HAP-1 (cell line): ENCODE data around the gene ALK.

ENCODE experiments used
- DNase-seq, 2 experiments: peaks; one replicate each; pipeline ENCODE4 v3.0.0-alpha.2; 2016 to 2020; ENCODE audit warnings: low spot score in 2 of 2
- H3K27me3 ChIP-seq: fragments of 250-450 bp; sonication (Bioruptor Pico); 2 replicates; pipeline ENCODE4 v1.5.1; 2020; ENCODE audit warnings: low read depth, mild to moderate bottlenecking, moderate library complexity
- H3K36me3 ChIP-seq: fragments of 250-450 bp; sonication (Bioruptor Pico); replicated peaks from 2 replicates; pipeline ENCODE4 v1.5.1; 2020; ENCODE audit warnings: mild to moderate bottlenecking
- H3K4me1 ChIP-seq: fragments of 250-450 bp; sonication (Bioruptor Pico); 2 replicates; pipeline ENCODE4 v1.5.1; 2020; ENCODE audit warnings: mild to moderate bottlenecking
- H3K4me3 ChIP-seq: fragments of 250-450 bp; sonication (Bioruptor Pico); 2 replicates; pipeline ENCODE4 v1.5.1; 2020; ENCODE audit warnings: mild to moderate bottlenecking, moderate library complexity
- H3K9me3 ChIP-seq: fragments of 250-450 bp; sonication (Bioruptor Pico); 2 replicates; pipeline ENCODE4 v1.5.1; 2020; ENCODE audit warnings: mild to moderate bottlenecking, moderate library complexity
- in situ Hi-C: fragments of 300-500 bp; cut with MboI; formaldehyde crosslinking; loops from 3 replicates; pipeline ENCODE4 v1.14.3; 2020; ENCODE audit warnings: low sequenced_read_pairs, inconsistent platforms, mixed read lengths

The ALK gene

DNA sequence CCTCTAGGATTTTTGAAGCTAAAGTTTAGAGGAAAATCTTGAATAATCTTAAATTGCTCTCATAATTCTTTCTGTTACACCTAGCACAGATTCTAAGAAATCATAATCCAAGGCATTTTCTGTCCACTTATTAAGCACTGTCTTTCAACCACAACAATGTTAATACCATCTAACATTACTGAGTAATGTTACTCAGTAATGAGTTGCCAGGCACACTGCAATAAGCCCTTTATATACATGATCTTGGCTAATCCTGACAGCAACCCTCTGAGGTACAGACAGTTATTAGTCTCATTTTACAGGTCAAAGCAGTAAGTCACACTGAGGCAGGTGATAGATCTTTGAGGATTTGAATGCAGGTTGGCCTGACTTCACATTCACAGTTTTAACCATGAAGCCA is 291.9 kb downstream of the ALK start:
- DNase-seq, result no peak
- Histone ChIP-seq H3K9me3 (no peaks in the 10 kb centered on the region), H3K4me1 (no peaks in the 10 kb centered on the region), H3K36me3 (no peaks in the 10 kb centered on the region), H3K27me3 (peaks cover 10% of the 10 kb centered on the region), H3K4me3 (no peak overlapping the region)
- in situ Hi-C loops, result no loop called here

DNA sequence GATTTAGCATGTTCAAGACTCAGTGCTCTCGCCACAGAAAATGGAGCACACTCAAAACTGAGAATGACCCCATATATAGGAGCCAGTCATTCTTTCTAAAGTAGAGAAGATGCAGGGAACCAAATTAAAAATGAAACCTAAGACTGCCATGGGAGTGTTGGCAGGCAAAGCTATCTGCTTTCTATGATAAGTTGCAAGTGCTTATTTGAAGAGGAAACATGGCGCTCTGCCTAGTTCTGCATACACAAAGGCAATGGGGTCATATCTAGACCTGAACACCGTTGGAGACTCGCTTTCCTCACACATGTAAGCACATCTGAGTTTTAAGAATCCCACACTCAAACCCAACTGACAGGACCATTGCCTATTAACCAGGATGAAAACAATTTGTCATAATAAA is 292.5 kb downstream of the ALK start:
- Histone ChIP-seq H3K27me3 (peaks cover 10% of the 10 kb centered on the region), H3K36me3 (no peaks in the 10 kb centered on the region), H3K4me3 (no peak overlapping the region), H3K4me1 (no peaks in the 10 kb centered on the region), H3K9me3 (no peaks in the 10 kb centered on the region)
- in situ Hi-C loops, result no loop called here
- no peak for DNase-seq

DNA sequence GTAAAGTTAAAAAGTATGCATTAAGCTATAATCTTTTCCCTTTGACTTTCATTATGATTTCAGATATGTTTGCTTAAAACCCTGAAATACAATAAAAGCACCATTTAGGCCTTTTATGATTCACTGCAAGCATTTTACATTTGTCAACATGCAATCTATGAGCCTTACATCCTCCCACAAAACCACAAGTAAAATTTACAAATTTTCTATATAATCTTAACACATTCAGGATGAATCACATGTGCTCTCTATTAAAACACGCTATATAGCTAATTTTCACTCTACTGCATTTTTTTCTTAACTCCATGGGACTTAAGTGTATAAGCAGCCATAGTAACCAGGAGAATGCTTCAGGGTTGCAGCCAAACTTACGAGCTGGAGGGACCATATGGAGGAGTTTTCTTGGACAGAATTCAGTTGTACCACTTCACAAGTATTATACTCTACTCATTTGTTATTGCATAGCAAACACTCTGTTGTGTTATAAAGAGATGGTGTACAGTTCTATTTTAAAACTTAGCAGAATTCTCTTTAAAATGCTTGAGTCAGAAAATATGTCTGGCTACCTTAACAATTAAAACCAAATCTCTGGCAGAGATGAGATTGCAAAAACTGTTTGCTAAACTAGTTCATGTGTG is 293.2 kb downstream of the ALK start:
- H3K4me3 ChIP-seq, result no peak overlapping the region
- no peaks in the 10 kb centered on the region for H3K36me3 ChIP-seq
- H3K9me3 ChIP-seq, result no peaks in the 10 kb centered on the region
- no peaks in the 10 kb centered on the region for H3K4me1 ChIP-seq
- in situ Hi-C loops, result no loop called here
- no peak for DNase-seq
- H3K27me3 ChIP-seq, result peaks cover 10% of the 10 kb centered on the region

DNA sequence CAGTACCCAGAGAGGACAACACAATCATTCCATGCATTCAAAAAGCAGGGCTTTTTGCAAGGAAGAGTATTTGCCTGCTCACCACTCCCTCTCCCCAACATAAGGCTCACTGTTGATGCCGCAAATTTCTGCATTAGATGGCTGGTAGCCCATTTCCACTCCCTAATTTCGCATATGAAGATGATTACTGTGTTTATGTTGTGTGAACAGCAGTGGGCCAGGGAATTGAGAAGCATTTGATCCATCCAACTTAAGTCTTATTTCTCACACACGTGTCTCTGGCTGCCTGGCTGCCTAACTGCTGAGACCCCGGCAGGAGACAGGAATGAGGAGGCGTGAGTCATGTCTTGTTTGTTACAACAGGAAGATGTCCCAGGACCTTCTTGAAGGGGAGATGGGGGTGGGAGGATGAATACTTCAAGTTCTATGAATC is 294.1 kb downstream of the ALK start:
- Histone ChIP-seq H3K36me3 (no peaks in the 10 kb centered on the region), H3K27me3 (peaks cover 10% of the 10 kb centered on the region), H3K9me3 (no peaks in the 10 kb centered on the region), H3K4me1 (no peaks in the 10 kb centered on the region), H3K4me3 (no peak overlapping the region)
- in situ Hi-C loops, result no loop called here
- DNase-seq, result no peak

DNA sequence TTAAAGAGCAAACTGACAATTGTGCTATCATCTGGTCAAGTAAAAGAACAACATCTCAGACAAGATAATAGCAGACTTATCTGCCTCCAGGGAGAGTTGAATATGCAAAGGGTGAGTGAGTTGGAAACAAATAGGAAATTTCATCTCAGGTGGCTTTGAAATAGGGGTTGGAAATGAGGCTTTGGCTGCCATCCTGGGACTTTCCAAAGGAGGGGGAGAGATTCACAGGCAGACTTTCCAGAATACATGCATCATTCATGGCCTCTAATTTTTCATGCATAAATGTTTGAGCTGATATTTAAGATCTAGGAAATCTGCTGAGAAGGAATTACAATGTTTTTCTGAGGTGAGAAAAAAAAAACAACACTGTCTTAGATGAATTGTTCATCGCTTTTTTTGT is 300.5 kb downstream of the ALK start:
- no peak overlapping the region for H3K4me3 ChIP-seq
- no peaks in the 10 kb centered on the region for H3K27me3 ChIP-seq
- no peaks in the 10 kb centered on the region for H3K9me3 ChIP-seq
- in situ Hi-C loops, result no loop called here
- no peak for DNase-seq
- no peaks in the 10 kb centered on the region for H3K4me1 ChIP-seq
- H3K36me3 ChIP-seq, result no peaks in the 10 kb centered on the region

DNA sequence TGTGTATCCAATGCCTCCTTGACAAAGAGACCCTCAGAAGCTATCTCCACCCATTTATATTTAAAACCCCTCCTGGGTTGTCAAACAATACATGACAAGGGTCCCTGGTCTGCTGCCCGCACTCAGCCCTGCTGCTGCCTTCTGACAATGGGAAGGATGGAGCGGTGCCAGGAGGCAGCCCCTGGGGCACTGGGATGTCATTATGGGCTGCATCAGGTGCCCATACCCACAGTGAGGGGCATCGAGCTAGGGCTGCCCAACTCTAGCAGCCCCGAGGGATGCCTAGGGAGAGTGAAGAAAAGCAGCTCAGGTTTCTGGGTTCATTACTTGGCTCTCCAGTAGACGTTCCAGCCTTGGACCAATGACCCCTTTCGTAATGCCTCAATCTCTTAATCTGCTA is 301.7 kb downstream of the ALK start:
- no peaks in the 10 kb centered on the region for H3K9me3 ChIP-seq
- DNase-seq, result no peak
- H3K4me3 ChIP-seq, result no peak overlapping the region
- H3K4me1 ChIP-seq, result no peaks in the 10 kb centered on the region
- in situ Hi-C loops, result no loop called here
- no peaks in the 10 kb centered on the region for H3K27me3 ChIP-seq
- H3K36me3 ChIP-seq, result no peaks in the 10 kb centered on the region

DNA sequence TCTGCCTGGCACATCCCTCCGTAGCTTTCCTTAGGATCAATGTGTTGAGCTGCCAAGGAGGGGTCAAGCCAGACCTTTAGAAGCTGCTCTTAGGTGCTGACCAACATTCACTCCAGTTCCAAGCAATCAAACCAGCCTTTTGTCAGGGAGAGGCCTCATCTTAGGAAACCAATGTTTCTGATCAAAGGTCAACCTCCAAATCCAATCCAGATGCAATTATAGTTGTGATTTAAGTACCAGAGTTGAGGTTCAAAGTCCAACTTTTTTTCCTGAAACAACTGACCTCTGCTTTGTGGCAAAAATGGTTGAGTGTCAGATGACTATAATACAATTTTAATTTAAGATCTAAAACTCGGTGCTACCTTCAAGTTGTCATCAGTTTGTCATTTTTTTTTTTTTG is 303.4 kb downstream of the ALK start:
- DNase-seq, result no peak
- Histone ChIP-seq H3K4me1 (no peaks in the 10 kb centered on the region), H3K27me3 (no peaks in the 10 kb centered on the region; the same call in 1 of the 2 replicates), H3K9me3 (no peaks in the 10 kb centered on the region), H3K4me3 (no peak overlapping the region), H3K36me3 (no peaks in the 10 kb centered on the region)
- in situ Hi-C loops, result no loop called here

DNA sequence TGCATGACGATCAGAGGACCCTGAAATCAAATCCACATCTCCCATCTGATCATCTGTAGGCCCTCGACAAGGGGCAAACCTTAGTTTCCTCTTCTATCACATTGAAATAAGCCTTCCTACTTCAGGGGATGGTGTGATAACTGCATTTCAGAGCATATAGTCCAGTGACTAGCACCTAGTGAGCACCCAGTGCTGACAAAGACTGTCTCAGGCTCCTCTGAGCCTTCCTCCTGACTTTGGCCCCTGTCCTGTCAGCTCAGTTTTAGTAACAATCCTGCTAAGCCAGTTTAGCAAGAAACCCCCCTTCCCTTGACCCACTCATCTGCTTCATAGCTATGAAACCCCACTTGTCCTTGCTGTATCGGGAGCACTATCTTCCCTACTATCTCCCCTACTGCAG is 304.0 kb downstream of the ALK start:
- in situ Hi-C loops, result no loop called here
- Histone ChIP-seq H3K4me3 (no peak overlapping the region), H3K4me1 (no peaks in the 10 kb centered on the region), H3K9me3 (no peaks in the 10 kb centered on the region), H3K36me3 (no peaks in the 10 kb centered on the region), H3K27me3 (no peaks in the 10 kb centered on the region; the same call in 1 of the 2 replicates)
- no peak for DNase-seq

DNA sequence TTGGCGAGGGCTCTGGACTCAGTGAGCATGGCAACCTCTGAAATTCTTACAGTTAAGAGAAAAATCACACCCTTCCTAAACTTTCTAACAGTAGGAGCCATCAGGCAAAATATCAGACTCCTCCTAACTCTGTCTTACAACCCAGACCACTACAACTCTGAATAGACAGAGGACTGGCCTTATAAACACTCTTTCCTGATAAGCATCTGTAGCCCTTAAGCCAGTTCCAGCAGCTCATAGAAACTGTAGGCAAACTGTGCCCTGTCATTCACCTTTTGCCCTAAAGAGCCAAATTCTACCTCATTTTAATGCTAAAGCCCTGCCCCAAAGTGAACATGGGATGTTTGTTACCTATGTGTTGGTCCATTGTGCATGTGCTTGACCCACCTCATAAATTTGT is 304.8 kb downstream of the ALK start:
- Histone ChIP-seq H3K36me3 (no peaks in the 10 kb centered on the region), H3K9me3 (no peaks in the 10 kb centered on the region), H3K27me3 (no peaks in the 10 kb centered on the region; the same call in 1 of the 2 replicates), H3K4me1 (no peaks in the 10 kb centered on the region), H3K4me3 (no peak overlapping the region)
- in situ Hi-C loops, result no loop called here
- DNase-seq, result no peak

DNA sequence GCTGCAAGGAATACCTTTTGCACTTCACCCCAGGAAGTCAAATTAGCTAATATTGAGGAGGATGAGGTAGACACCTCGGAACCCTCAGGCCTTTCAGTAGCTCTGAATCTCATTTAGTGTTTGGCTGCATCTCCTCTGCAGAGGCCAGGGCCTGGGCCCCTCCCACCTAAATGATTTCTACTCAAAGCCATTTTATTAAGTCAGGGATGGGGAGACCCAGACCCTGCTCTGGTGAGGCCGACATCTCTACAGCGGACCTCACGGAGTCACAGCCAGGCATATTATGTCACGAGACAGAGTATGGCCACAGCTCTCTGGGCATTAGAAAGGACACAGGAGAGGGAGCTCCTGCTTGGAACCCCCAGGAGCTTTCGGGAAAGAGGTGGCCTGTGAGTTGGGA is 305.5 kb downstream of the ALK start:
- H3K4me1 ChIP-seq, result no peaks in the 10 kb centered on the region

DNA sequence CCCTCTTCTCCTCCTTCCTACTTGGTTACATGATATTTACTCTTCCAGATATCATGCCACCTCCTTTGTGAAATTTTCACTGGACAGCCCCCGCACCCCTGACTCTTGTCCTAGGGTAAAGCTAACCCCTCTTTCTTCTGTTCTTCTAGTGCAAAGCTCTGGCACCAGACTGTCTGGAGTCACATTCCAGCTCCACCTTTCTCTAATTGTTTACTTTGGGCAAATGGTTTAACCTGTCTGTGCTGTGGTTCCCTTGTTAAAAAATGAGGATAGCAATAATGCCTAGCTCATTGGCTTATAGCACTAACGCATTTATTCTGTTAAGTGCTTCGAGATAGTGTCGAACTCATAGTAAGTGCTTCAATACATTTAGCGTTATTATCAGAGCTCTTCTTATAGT is 306.2 kb downstream of the ALK start:
- no peaks in the 10 kb centered on the region for H3K36me3 ChIP-seq
- H3K4me1 ChIP-seq, result no peaks in the 10 kb centered on the region
- H3K9me3 ChIP-seq, result no peaks in the 10 kb centered on the region
- DNase-seq, result no peak
- in situ Hi-C loops, result no loop called here
- no peak overlapping the region for H3K4me3 ChIP-seq
- no peaks in the 10 kb centered on the region; the same call in 1 of the 2 replicates for H3K27me3 ChIP-seq

More for the DNA sequence above, 305.5 kb downstream of the ALK start:
- no peak overlapping the region for H3K4me3 ChIP-seq
- no peaks in the 10 kb centered on the region for H3K36me3 ChIP-seq
- no peaks in the 10 kb centered on the region; the same call in 1 of the 2 replicates for H3K27me3 ChIP-seq
- DNase-seq, result no peak
- in situ Hi-C loops, result no loop called here
- no peaks in the 10 kb centered on the region for H3K9me3 ChIP-seq

DNA sequence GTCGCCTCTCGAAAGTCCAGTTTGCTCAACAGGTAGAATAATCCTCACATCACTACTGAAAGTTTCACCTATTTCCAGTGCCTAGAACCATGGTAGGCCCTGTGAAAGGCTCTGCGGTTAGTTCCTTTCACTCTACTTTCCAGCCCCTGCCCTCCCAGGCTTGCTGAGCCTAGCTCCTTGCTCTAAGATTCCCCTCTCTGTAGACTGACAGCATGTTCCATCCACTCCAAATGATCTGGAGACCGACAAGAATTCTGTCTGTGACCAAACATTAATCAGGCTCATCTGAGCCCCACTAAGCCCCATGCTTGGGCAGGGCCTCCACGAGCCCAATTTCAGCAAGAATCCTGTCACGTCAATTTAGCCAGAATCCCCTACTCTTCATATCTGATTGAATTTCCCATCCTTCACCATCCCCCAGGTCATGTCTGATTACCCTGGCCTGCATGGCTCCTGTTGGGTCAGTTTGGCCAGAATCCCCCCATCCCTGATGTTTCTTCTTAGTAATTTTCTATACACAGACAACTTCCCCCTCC is 307.0 kb downstream of the ALK start:
- no peaks in the 10 kb centered on the region for H3K4me1 ChIP-seq
- H3K36me3 ChIP-seq, result no peaks in the 10 kb centered on the region
- in situ Hi-C loops, result no loop called here
- H3K4me3 ChIP-seq, result no peak overlapping the region
- no peaks in the 10 kb centered on the region; the same call in 1 of the 2 replicates for H3K27me3 ChIP-seq
- DNase-seq, result no peak
- H3K9me3 ChIP-seq, result no peaks in the 10 kb centered on the region

DNA sequence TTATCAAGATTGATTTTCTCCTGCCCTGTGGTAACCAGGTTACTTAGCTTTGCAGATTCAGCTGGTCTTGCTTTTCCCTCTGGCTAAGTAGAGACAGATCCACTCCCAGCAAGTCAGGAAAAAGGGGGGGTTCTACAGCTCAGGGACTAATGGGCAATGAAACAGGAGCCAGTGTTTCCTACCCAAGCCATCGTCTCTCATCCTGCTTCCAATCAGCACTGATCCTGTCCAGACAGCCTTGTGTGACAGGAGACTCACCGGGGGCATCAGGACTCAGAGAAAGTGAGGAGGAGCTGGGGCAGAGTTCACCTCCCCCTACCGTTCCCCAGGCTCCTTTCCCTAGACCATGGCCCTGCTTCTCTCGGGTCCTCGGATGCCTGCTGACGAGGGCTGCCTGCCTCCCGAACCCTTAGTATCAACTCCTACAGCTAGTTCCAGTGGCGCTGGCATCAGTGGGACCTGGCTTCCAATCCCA is 307.6 kb downstream of the ALK start:
- Histone ChIP-seq H3K4me3 (no peak overlapping the region), H3K4me1 (no peaks in the 10 kb centered on the region), H3K27me3 (no peaks in the 10 kb centered on the region; the same call in 1 of the 2 replicates), H3K36me3 (no peaks in the 10 kb centered on the region), H3K9me3 (no peaks in the 10 kb centered on the region)
- no peak for DNase-seq
- in situ Hi-C loops, result no loop called here

DNA sequence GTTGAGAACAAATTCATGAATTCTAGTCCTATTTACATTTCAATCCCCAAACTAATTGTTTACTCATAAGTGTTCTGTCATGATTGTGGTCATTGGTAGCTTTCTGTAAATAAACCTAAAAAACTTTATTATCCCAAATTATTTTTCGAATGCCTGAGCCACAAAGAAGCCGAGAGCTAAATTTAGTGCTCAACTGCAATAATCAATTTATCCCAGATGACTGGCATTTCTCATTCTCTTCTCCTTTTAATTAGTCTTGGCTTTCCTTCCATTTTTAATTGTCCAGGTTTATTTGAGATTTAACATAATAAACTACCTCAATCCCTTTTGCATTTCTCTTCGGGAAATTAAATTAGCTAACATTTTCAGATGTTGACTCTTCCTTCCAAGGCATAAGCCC is 308.3 kb downstream of the ALK start:
- no peak overlapping the region for H3K4me3 ChIP-seq
- H3K4me1 ChIP-seq, result no peaks in the 10 kb centered on the region
- no peaks in the 10 kb centered on the region for H3K9me3 ChIP-seq
- DNase-seq, result no peak
- no peaks in the 10 kb centered on the region for H3K36me3 ChIP-seq
- in situ Hi-C loops, result no loop called here
- no peaks in the 10 kb centered on the region; the same call in 1 of the 2 replicates for H3K27me3 ChIP-seq
